GM12875 (cell line): ENCODE data around the gene SLC2A9.

Experiments
- H3K4me3 ChIP-seq: one replicate; pipeline ENCODE4 v1.5.1; 2011; ENCODE audit warnings: low read depth, low read length, control low read depth
- TF ChIP-seq, protein P1 (sequence below): IDR thresholded peaks from 2 replicates; pipeline ENCODE4 v1.5.1; 2011; ENCODE audit warnings: low read depth, mild to moderate bottlenecking, control low read depth, inconsistent platforms, low read length, moderate library complexity, borderline replicate concordance; ENCODE audit not compliant: insufficient read depth

The SLC2A9 gene

GRCh38 chr4:10013722-10014121, 7.6 kb downstream of the SLC2A9 start:
- H3K4me3 ChIP-seq, result no peak overlapping the region
- TF ChIP-seq, protein P1, sequence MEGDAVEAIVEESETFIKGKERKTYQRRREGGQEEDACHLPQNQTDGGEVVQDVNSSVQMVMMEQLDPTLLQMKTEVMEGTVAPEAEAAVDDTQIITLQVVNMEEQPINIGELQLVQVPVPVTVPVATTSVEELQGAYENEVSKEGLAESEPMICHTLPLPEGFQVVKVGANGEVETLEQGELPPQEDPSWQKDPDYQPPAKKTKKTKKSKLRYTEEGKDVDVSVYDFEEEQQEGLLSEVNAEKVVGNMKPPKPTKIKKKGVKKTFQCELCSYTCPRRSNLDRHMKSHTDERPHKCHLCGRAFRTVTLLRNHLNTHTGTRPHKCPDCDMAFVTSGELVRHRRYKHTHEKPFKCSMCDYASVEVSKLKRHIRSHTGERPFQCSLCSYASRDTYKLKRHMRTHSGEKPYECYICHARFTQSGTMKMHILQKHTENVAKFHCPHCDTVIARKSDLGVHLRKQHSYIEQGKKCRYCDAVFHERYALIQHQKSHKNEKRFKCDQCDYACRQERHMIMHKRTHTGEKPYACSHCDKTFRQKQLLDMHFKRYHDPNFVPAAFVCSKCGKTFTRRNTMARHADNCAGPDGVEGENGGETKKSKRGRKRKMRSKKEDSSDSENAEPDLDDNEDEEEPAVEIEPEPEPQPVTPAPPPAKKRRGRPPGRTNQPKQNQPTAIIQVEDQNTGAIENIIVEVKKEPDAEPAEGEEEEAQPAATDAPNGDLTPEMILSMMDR, result peak; percentile 75

DNA sequence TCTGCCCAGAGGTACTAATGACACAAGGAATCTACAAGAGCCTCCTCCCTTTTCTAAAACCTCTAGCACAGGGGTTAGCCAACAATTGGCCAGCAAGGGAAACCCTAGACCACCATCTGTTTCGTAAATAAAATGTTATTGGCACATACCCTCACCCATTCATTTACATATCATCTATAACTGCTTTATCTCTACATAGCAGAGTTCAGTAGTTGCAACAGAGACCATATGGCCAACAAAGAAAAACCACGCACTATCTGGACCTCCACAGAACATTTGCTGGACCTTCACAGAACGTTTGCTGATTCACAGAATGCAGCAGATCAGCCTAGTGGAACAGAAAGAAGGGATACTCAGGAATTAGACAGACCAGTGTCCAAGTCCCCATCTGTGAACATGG, 9.4 kb downstream of the SLC2A9 start:
- H3K4me3 ChIP-seq, result no peak overlapping the region
- TF ChIP-seq, protein P1, result no peak

DNA sequence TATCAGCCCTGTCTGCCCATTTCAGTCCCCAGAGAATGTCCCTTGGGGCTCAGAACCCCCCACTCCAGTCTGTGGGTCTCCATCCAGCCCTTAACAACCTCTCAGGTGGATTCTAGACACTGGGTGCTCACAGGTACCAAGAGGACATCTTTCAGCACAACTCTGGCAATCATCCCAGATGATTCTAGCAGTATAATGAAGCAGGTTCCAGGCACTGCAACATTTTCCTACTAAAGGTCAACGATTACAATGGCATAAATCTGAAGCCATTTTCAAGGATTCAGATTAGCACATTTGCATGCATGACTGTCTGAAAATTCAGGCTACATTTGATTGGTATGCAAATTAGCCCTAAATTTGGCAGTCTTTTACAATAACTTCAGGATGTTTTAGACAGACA, 10.0 kb downstream of the SLC2A9 start:
- H3K4me3 ChIP-seq, result no peak overlapping the region
- TF ChIP-seq, protein P1, result no peak

DNA sequence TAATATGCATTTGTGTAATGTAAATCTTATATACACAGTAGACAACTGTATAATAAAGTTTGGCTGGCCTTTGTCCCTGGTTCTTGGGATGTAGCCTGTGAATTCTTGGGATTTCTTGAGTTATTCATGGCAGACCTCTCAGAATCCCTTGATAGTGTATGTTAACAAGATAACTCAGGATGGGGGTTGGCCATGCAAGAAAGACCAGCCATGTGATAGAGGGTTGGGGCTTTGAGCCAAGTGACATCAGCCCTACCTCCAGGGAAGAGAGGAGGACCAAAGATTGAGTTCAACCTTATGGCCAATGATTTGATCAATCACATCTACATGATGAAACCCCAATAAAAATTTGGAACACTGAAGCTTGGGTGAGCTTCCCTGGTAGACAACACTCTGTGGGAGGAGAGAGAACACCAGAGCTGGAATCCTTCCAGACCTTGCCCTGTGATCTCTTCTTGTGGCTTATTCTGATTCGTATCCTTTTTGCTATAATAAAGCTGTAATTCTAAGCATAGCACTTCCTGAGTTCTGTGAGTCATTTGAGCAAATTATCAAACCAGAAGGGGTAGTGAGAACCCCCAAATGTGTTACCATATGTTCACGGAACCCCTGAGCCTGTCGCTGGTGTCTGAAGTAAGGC, 11.3 kb downstream of the SLC2A9 start:
- no peak overlapping the region for H3K4me3 ChIP-seq
- TF ChIP-seq, protein P1, result no peak

DNA sequence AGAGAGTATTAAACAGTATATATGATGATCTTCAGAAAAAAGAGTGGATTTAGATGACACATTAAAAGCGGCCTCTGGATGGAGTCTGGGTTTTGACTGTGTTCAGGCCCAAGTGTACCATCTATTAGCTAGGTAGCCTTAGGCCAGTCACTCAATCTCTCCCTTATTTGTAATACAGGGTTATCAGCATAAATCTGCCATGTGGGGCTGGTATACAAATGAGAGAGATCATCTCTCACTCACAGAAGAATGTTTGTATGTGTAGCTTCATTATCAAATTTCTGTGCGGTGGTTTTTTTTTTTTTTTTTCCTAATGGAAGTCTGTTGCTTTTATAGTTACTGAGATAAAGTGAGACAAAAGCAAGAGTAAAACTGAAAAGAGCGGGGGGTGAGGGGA, 12.7 kb downstream of the SLC2A9 start:
- TF ChIP-seq, protein P1, result no peak
- H3K4me3 ChIP-seq, result no peak overlapping the region

- TF ChIP-seq, protein P1, result no peak
- no peak overlapping the region for H3K4me3 ChIP-seq
Measured at GRCh38 chr4:10007793-10008608, 13.3 kb downstream of the SLC2A9 start.

- peak overlapping the region; percentile 5 for H3K4me3 ChIP-seq
- TF ChIP-seq, protein P1, result no peak
Measured at GRCh38 chr4:10007436-10007740, 13.9 kb downstream of the SLC2A9 start.
